Memory B cell (primary cell): ENCODE results near the gene CBX8.
A peak's percentile ranks its signal among the peaks of the same experiment; 100 is the strongest.

Experiments used
- ATAC-seq: fragments of 150-1000 bp; cut with Tn5 transposase; 2 replicates; pipeline ENCODE4 v1.10.0; 2021; ENCODE audit warnings: low read depth, mild to moderate bottlenecking, moderate library complexity
- DNase-seq, 2 donors: peaks; one replicate each; pipeline ENCODE4 v3.0.0; 2022; ENCODE audit warnings: low spot score in 2 of 2
- H3K27ac Mint-ChIP-seq: one replicate; pipeline ENCODE4 v1.8.0; 2022; ENCODE audit warnings: mild to moderate bottlenecking, moderate library complexity, mixed read lengths
- H3K27me3 Mint-ChIP-seq: one replicate; pipeline ENCODE4 v1.8.0; 2022; ENCODE audit warnings: mixed read lengths
- H3K36me3 Mint-ChIP-seq: one replicate; pipeline ENCODE4 v1.8.0; 2022; ENCODE audit warnings: mild to moderate bottlenecking, mixed read lengths
- H3K4me1 Mint-ChIP-seq: one replicate; pipeline ENCODE4 v1.8.0; 2022; ENCODE audit warnings: mixed read lengths
- H3K4me3 Mint-ChIP-seq: one replicate; pipeline ENCODE4 v1.8.0; 2022; ENCODE audit warnings: mild to moderate bottlenecking, moderate library complexity, mixed read lengths
- H3K9me3 Mint-ChIP-seq: one replicate; pipeline ENCODE4 v1.8.0; 2022; ENCODE audit warnings: mixed read lengths

CBX8 gene

DNA sequence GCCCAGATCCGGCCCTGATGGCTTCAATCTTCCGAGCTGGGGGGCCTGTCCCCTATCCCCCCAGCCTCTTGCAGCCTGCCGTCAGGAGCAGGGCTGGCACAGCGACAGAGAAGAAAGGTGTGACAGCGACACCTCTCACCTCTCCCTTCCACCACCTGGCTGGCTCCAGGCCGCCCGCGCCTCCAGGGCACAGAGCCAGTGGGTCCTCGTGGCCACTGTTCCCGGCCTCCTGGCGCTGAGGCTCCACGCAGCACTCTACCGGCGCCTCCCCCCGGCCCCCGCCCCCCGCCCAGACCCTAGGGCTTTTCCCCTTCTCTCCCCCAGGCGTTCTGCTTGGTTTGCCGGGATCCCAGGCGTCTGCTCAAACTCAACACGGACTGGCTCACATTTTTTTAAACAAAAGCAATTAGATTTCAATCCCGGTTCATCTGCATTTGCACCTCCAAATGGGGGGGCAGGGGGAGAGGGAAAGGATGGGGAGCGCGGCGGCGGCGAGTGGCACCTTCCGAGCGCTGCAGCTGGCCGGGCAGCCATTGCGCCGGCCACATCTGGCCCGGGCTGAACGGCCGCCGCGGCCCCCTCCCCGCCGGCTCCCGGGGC, 12.8 kb upstream of the CBX8 start:
- H3K4me3 Mint-ChIP-seq, result no peak overlapping the region
- H3K4me1 Mint-ChIP-seq, result peaks cover 18% of the 10 kb centered on the region
- H3K27ac Mint-ChIP-seq, result no peak overlapping the region
- peaks cover 41% of the 10 kb centered on the region for H3K27me3 Mint-ChIP-seq
- ATAC-seq (no peak), DNase-seq (no peak)
- H3K36me3 Mint-ChIP-seq, result peaks cover under 1% of the 10 kb centered on the region
- peaks cover 1% of the 10 kb centered on the region for H3K9me3 Mint-ChIP-seq

- Mint-ChIP-seq H3K4me3 (no peak overlapping the region), H3K9me3 (peaks cover 2% of the 10 kb centered on the region), H3K27me3 (peaks cover 38% of the 10 kb centered on the region), H3K27ac (peak overlapping the region; percentile 38), H3K36me3 (peaks cover 4% of the 10 kb centered on the region), H3K4me1 (peaks cover 16% of the 10 kb centered on the region)
- DNase-seq (no peak), ATAC-seq (peak; percentile 25)
Observed at GRCh38 chr17:79808763-79809529, 12.1 kb upstream of the CBX8 start.

GRCh38 chr17:79806863-79807720, 10.2 kb upstream of the CBX8 start:
- H3K4me1 Mint-ChIP-seq, result peaks cover 14% of the 10 kb centered on the region
- no peak overlapping the region for H3K4me3 Mint-ChIP-seq
- ATAC-seq (no peak), DNase-seq (no peak)
- no peak overlapping the region for H3K27ac Mint-ChIP-seq
- peaks cover 36% of the 10 kb centered on the region for H3K27me3 Mint-ChIP-seq
- H3K9me3 Mint-ChIP-seq, result peaks cover 2% of the 10 kb centered on the region
- peaks cover 4% of the 10 kb centered on the region for H3K36me3 Mint-ChIP-seq

DNA sequence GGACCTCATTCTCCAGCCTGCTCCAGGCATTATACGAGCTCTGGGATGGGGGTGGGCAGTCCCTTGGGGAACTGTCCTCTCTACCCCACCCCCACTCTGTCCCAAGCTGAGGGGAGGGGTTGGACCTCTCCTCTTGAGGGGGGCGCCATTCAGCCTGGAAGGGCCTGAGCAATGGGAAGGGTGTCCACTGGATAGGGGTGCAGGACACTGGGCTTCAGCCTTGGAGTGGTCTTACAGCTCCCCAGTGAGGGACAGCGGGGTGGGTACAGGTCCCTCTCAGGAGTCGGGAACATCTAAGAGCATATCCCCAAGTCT, 9.5 kb upstream of the CBX8 start:
- ATAC-seq (no peak), DNase-seq (no peak)
- Mint-ChIP-seq H3K27ac (no peak overlapping the region), H3K9me3 (peaks cover 2% of the 10 kb centered on the region), H3K4me1 (peaks cover 11% of the 10 kb centered on the region), H3K4me3 (no peak overlapping the region), H3K36me3 (peaks cover 4% of the 10 kb centered on the region), H3K27me3 (peaks cover 39% of the 10 kb centered on the region)

DNA sequence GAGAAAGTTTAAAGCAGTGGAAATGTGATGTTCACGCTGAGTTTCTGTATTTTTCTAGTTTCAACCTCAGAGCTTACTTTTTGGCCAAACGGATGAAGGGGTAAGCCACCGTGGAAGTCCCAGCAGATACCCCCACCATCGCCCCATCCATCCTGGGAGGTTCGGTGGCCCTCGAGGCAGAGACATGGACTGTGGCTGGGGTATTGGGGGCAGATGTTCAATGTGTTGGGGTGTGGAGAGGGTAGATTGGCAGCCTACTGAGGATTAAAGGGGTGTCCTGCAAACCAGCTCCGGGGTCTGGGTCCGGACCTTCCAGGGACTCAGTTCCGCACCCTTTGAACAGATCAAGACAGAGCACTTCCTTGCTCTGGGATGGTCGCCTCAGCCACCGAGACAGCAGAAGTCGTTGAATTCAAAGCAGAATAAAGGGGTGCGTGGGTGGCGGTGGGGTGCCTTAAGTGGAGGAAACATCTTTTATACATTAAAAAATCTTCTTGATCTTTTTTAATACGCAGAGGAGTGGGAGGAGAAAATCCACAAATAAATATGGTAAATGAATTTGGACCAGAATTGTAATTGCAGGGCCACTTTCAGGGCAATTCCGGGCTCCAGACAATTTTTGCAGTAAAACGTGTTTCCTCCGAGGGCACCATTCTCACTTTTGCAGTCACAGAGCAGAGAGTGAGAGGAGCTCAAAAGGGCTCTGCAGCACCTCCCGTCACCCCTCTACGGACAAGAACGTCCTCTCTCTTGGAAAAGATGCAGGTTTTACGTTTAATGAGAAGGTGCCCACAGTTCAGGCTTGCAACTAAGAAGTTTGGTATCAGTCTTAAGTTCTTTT, 8.2 kb upstream of the CBX8 start:
- ATAC-seq (no peak), DNase-seq (no peak)
- Mint-ChIP-seq H3K4me3 (no peak overlapping the region), H3K9me3 (peaks cover 2% of the 10 kb centered on the region), H3K36me3 (peaks cover 4% of the 10 kb centered on the region), H3K27ac (peak overlapping the region; percentile 82), H3K4me1 (peaks cover 14% of the 10 kb centered on the region), H3K27me3 (peaks cover 39% of the 10 kb centered on the region)

- peak; percentile 88 for ATAC-seq
- Mint-ChIP-seq H3K9me3 (peaks cover 5% of the 10 kb centered on the region), H3K27ac (peak overlapping the region; percentile 82), H3K4me1 (peaks cover 20% of the 10 kb centered on the region), H3K27me3 (peaks cover 45% of the 10 kb centered on the region), H3K4me3 (peak overlapping the region; percentile 59), H3K36me3 (peaks cover 7% of the 10 kb centered on the region)
- peak; percentile 52 to 60 for DNase-seq
Observed at GRCh38 chr17:79803997-79804855, 7.3 kb upstream of the CBX8 start.

GRCh38 chr17:79803421-79803996, 6.6 kb upstream of the CBX8 start:
- H3K4me1 Mint-ChIP-seq, result peaks cover 18% of the 10 kb centered on the region
- peaks cover 38% of the 10 kb centered on the region for H3K27me3 Mint-ChIP-seq
- DNase-seq (no peak), ATAC-seq (no peak)
- peaks cover 5% of the 10 kb centered on the region for H3K9me3 Mint-ChIP-seq
- H3K27ac Mint-ChIP-seq, result peak overlapping the region; percentile 31
- H3K4me3 Mint-ChIP-seq, result no peak overlapping the region
- peaks cover 7% of the 10 kb centered on the region for H3K36me3 Mint-ChIP-seq

- DNase-seq, result no peak
- ATAC-seq, result no peak
- Mint-ChIP-seq H3K36me3 (peaks cover 7% of the 10 kb centered on the region), H3K9me3 (peaks cover 5% of the 10 kb centered on the region), H3K27me3 (peaks cover 39% of the 10 kb centered on the region), H3K27ac (no peak overlapping the region), H3K4me1 (peaks cover 20% of the 10 kb centered on the region), H3K4me3 (no peak overlapping the region)
Observed at GRCh38 chr17:79802736-79803420, 6.0 kb upstream of the CBX8 start.

DNA sequence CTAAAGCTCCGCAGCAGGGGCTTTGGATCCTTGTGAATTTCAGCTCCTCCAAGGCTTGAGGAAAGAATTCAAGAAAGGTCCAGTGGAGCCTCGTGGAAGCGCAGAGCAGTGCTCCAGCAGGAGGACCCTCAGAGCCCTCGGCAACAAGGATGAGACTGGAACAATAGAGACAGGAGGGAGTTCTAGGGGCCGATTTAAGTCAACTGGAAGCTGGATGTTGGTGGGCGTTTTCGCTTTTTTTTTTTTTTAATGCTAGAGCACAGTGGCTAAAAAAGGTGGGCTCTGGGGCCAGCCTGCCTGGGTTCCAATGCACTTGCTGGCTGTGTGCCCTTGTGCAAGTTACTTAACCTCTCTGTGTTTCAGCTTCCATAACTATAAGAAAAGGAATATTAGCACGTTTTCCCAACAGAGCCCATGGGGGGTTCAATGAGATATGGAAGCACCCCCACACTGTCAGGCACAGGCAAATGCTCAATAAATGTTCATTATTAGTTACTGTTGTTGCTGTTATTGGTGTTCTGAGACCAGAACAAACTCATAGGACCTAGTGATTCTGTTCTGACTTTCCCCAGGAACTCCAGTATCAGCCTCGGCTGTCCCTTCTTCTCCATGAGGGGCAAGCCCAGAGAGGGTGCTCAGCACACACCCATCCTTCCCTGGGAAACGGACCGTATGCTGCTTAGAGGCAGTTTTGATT, 5.3 kb upstream of the CBX8 start:
- no peak overlapping the region for H3K4me3 Mint-ChIP-seq
- H3K36me3 Mint-ChIP-seq, result peaks cover 7% of the 10 kb centered on the region
- peak overlapping the region; percentile 80 for H3K27ac Mint-ChIP-seq

DNA sequence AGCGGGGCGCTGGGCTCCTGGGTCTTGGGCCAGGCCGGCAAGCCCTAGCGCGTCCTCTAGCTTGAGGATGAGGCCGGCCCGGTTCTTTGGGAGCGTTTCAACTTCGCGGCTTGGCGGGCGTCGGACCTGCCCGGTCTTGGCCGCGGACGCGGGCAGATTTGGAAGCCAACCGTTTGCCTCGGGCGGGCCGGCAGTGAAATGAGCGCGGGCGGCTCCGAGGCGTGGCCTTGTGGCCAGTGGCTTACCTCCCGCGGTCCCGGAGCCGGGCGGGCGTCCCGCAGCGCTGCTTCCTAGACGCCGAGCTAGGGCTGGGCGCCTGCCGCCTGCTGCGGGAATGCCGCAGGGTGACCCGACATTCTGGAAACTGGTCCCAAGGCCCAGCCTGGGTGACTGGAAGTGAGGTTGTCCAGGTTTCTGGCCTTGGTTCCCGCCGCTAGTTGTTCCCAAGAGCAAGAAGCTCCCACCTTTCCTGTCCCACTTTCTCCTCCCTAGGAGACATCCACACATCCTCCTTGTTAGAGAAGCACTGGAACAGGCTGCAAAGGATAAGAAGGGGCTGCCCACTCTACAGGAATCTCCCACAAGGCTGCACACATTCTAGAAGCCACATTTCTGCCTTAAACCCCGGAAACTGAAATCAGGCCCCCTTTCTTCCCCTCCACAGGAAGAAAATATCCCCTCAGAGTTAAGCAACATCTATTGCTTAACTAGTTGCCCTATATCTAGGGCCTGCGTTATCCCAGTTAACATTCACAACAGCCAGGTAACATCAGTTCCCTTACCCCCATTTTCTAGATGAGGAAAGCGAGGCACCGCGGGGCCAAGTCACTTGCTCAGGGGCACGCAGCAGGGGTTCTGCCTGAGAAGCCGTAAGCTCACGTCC, 4.5 kb upstream of the CBX8 start:
- Mint-ChIP-seq H3K36me3 (peaks cover 7% of the 10 kb centered on the region), H3K4me3 (no peak overlapping the region), H3K27me3 (peaks cover 29% of the 10 kb centered on the region), H3K9me3 (peaks cover 5% of the 10 kb centered on the region), H3K27ac (peak overlapping the region; percentile 80), H3K4me1 (peaks cover 20% of the 10 kb centered on the region)
- no peak for ATAC-seq
- no peak for DNase-seq

More for the DNA sequence above, 5.3 kb upstream of the CBX8 start:
- no peak for DNase-seq
- H3K9me3 Mint-ChIP-seq, result peaks cover 5% of the 10 kb centered on the region
- no peak for ATAC-seq
- peaks cover 20% of the 10 kb centered on the region for H3K4me1 Mint-ChIP-seq
- peaks cover 37% of the 10 kb centered on the region for H3K27me3 Mint-ChIP-seq
